Gastroesophageal sphincter (tissue), 3 donors: ENCODE results near the gene ACOX3.

Experiments
- EP300 ChIP-seq: sonication (generic); formaldehyde crosslinking; IDR thresholded peaks from one replicate; pipeline ENCODE4 v1.6.1; 2017; ENCODE audit warnings: antibody characterized with exemption, mild to moderate bottlenecking
- POLR2A ChIP-seq, 2 donors: fragments of 450-650 bp; IDR thresholded peaks; one replicate each; pipeline ENCODE4 v1.6.1; 2017; ENCODE audit warnings: antibody characterized with exemption in 2 of 2, mild to moderate bottlenecking in 2 of 2, moderate library complexity in 1 of 2
- POLR2AphosphoS5 ChIP-seq: sonication (generic); formaldehyde crosslinking; IDR thresholded peaks from one replicate; pipeline ENCODE4 v1.6.1; 2017; ENCODE audit warnings: antibody characterized with exemption
- TF ChIP-seq, protein P1 (sequence below), 4 experiments: fragments of 200-600 bp in 2 of 4; fragments of 450-650 bp in 2 of 4; sonication (generic) in 1 of 4; IDR thresholded peaks; one replicate each; pipeline ENCODE4 v1.5.1; 2017 to 2019; ENCODE audit warnings: antibody characterized with exemption in 4 of 4, mild to moderate bottlenecking in 2 of 4, moderate library complexity in 2 of 4

DNA sequence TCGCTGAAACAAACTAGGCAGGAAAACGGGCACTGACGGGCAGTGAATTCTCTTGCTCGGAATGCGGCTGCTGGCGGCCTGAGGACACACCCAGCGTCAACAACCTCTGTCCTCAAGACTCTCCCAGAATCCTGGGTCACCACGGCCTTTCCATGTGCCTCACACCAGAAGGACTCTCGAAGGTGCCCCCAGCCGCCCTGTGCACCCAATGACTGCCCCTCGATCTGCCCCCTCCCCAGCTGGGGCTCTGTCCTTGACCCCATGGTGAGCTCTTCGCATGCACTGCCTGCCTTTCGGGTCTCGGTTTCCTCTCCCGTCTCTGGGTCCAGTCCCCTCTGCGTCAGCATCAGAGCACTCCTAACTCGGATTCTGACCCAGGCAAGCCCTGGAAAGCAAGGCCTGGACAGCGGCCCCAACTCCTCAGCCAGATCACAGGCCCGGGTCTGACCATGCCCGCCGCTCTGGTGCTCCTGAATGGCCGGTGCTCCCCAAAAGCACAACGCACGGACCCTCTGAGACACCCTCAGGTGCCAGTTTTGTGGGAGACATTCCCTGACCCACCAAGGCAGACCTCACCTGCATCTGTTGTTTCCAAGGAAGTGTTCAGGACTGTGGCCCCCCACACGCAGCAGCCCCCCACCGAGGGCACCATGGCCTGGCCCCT lies 56.0 kb downstream of the ACOX3 start:
- TF ChIP-seq EP300 (no peak), POLR2A (IDR thresholded peaks at IDR 0.05) (no peak), POLR2AphosphoS5 (no peak)
- TF ChIP-seq, protein P1, sequence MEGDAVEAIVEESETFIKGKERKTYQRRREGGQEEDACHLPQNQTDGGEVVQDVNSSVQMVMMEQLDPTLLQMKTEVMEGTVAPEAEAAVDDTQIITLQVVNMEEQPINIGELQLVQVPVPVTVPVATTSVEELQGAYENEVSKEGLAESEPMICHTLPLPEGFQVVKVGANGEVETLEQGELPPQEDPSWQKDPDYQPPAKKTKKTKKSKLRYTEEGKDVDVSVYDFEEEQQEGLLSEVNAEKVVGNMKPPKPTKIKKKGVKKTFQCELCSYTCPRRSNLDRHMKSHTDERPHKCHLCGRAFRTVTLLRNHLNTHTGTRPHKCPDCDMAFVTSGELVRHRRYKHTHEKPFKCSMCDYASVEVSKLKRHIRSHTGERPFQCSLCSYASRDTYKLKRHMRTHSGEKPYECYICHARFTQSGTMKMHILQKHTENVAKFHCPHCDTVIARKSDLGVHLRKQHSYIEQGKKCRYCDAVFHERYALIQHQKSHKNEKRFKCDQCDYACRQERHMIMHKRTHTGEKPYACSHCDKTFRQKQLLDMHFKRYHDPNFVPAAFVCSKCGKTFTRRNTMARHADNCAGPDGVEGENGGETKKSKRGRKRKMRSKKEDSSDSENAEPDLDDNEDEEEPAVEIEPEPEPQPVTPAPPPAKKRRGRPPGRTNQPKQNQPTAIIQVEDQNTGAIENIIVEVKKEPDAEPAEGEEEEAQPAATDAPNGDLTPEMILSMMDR (IDR thresholded peaks at IDR 0.05) = no peak
